ENCODE data around the gene PHC2. TPM values are rescaled to one million over a fixed set of nuclear protein-coding genes. Genes with fewer than 3 reads are reported as not detected.

The PHC2 gene
- total and polyA plus RNA-seq, 8 donors = 21.8 to 62.1 (median 42.6) TPM

DNA sequence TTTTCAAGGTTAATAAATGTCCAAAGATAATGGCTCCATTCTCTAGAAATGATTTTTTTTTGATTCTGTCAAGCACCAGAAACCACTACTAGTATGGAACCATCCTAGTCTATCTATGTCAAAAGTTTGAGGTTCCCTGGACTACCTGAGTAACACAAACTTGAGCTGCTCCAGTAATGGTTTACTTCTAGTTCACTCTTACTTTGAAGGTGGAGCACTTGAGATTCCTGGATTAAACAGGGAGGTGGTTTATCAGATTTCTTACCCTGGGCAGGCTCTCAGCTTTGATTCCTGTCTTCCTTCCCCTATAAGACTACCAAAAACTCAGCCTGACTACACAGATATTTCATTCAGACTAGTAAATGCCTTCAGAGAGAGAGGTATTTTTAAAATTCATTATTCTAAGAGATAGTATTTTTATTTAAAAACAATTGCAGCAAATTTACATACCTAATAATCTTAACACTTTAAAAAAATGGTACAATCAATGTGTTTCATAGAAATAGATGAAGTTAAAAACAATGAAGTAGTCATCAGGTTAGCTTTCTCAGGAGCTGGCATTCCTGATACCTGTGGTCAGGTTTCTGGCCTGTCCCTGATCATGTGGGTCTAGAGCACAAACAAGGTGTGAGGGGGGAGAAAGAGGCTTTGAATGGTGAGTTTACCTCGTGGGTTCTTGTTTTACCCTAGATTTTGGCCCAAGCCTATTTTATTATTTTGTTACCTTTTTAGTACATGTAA, 23.4 kb downstream of the PHC2 start:
- DNase-seq (no peak), ATAC-seq (no peak), FAIRE-seq (no peak)
- intact Hi-C loops (cut with DNase I) = no loop called here
- no peaks in the 10 kb centered on the region for H3K27me3 ChIP-seq
- H3K4me3 ChIP-seq = no peak overlapping the region
- no peaks in the 10 kb centered on the region for H3K36me3 ChIP-seq
- no peak for TF ChIP-seq CTCF (IDR thresholded peaks at IDR 0.05)
- no peaks in the 10 kb centered on the region for H3K9me3 ChIP-seq
- H3K4me1 ChIP-seq = no peaks in the 10 kb centered on the region
- WGBS, 2 donors = 60 to 64% methylated on average over 1 of the region's 1 CpG
- H3K27ac ChIP-seq = no peak overlapping the region

DNA sequence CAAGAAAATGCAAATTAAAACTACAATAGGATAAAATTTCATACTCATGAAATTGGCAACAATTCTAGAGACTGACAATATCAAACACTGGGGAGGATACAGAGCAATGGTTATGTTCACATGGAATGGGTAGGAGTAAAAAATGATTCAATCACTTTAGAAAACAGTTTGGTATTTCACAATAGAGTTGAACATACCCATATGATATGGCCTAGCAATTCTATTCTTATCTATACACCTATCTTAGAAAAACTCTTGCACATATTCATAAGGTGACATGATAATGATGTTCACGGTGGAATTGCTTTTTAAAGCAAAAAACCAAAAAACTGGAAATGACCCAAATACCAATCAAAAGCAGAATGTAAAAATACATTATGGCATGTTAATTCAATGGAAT, 28.7 kb downstream of the PHC2 start:
- ATAC-seq (no peak), DNase-seq (no peak), FAIRE-seq (peak; percentile 32)
- Histone ChIP-seq H3K4me3 (no peak overlapping the region), H3K27ac (no peak overlapping the region), H3K9me3 (no peaks in the 10 kb centered on the region), H3K36me3 (no peaks in the 10 kb centered on the region), H3K4me1 (peaks cover 0 to 3% (median 0%) of the 10 kb centered on the region in 3 donors), H3K27me3 (no peaks in the 10 kb centered on the region)
- TF ChIP-seq CTCF (IDR thresholded peaks at IDR 0.05) = no peak
- intact Hi-C loops (cut with DNase I) = no loop called here
- WGBS, 2 donors = 94 to 100% methylated on average over 1 of the region's 1 CpG

DNA sequence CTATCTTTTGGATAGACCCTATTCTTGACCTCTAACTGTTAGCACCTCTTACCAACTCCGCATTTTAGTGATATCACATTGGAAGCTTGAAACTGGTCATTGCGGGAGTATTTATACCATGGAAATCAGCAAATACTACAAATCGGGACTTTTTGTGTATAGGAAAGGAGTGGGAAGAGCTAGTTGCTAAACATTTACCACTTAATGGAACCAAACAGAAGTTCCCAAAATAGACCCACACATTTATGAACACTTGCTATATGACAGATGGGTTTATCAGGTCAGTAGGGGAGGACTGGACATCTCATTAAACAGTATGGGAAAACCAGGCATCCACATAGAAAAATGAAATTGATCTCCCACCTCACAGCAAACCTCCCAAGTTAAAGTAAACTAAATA, 29.4 kb downstream of the PHC2 start:
- H3K27me3 ChIP-seq = no peaks in the 10 kb centered on the region
- no peaks in the 10 kb centered on the region for H3K36me3 ChIP-seq
- no peak overlapping the region for H3K4me3 ChIP-seq
- H3K4me1 ChIP-seq = peaks cover 0 to 3% (median 0%) of the 10 kb centered on the region in 3 donors
- H3K9me3 ChIP-seq = no peaks in the 10 kb centered on the region
- FAIRE-seq = no peak
- no peak for TF ChIP-seq CTCF (IDR thresholded peaks at IDR 0.05)
- no peak for ATAC-seq
- intact Hi-C loops (cut with DNase I) = no loop called here
- WGBS, 2 donors = 94 to 98% methylated on average over 3 of the region's 3 CpGs
- H3K27ac ChIP-seq = no peak overlapping the region
- DNase-seq = no peak

DNA sequence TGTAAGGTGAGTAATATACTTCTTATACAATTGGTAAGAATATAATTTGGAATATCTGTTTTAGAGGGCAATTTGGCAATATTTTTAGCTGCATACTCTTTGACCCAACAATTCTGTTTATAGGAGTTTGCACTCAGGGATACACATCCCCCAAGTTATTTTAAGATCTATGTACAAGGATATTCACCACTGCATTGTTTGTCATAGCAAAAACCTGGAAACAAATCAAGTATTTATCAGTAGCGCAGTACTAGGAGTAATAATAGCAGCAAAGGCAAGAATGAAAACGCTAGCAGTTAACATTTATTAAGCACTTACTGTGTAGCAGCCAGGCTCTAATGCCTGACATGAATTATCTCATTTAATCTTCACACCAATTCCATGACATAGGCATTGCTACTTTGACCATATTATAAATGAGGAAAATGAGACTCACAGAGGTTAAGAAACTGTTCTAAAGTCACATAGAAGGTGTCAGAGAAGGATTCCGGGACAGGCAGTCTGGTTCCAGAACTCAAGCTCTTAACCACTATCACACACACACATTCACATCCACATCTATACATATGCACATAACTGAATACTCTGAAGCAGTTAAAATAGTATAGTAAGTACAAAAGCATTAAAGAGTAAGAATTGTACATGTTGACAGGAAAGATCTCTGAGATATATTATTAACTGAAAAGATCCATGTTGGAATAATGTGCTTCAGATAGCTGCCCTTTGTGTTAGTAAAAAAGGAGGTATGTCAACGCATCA, 30.6 kb downstream of the PHC2 start:
- Histone ChIP-seq H3K27me3 (no peaks in the 10 kb centered on the region), H3K4me3 (no peak overlapping the region), H3K9me3 (no peaks in the 10 kb centered on the region), H3K27ac (no peak overlapping the region), H3K36me3 (no peaks in the 10 kb centered on the region), H3K4me1 (peaks cover 0 to 3% (median 0%) of the 10 kb centered on the region in 3 donors)
- no peak for TF ChIP-seq CTCF (IDR thresholded peaks at IDR 0.05)
- FAIRE-seq (no peak), ATAC-seq (no peak), DNase-seq (no peak)
- intact Hi-C loops (cut with DNase I) = no loop called here
- WGBS, 2 donors = 54 to 57% methylated on average over 4 of the region's 4 CpGs

DNA sequence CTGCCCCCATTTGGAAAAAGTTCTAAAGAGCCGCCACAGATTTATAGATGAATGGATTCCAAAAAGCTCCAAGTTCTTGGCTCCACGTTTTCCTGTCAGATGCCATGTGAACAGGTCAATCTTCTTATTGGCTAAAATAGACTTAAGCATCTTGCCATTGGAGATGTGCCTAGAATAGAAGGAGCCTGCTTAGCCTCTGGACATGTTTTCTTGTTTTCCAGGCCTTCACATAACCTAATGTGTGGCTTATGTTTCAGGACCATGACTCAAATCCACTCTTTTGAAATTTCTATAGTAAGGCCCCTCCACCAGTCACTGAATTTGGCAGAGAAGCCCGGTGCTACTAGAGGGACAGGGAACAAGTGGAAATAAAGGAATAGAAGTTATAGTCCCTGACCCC, 31.5 kb downstream of the PHC2 start:
- Histone ChIP-seq H3K36me3 (no peaks in the 10 kb centered on the region), H3K9me3 (no peaks in the 10 kb centered on the region), H3K27ac (no peak overlapping the region), H3K27me3 (no peaks in the 10 kb centered on the region), H3K4me1 (peaks cover 0 to 3% (median 0%) of the 10 kb centered on the region in 3 donors), H3K4me3 (no peak overlapping the region)
- ATAC-seq (no peak), DNase-seq (no peak), FAIRE-seq (no peak)
- TF ChIP-seq CTCF (IDR thresholded peaks at IDR 0.05) = no peak
- intact Hi-C loops (cut with DNase I) = no loop called here
- 82 to 84% methylated on average over 3 of the region's 3 CpGs for WGBS, 2 donors
